HepG2 (cell line): ENCODE results near the gene TTBK1. TPM values are rescaled to one million over a fixed set of nuclear protein-coding genes. Genes with fewer than 3 reads are reported as not detected.

Experiments
- ADNP ChIP-seq: sonication (generic); formaldehyde crosslinking; IDR thresholded peaks from 2 replicates; pipeline ENCODE4 v1.4.0; 2020; ENCODE audit warnings: missing genetic modification reagents
- CC2D1A ChIP-seq: sonication (generic); formaldehyde crosslinking; IDR thresholded peaks from 2 replicates; pipeline ENCODE4 v1.8.1; 2023; ENCODE audit warnings: mild to moderate bottlenecking, missing genetic modification reagents
- ELF3 ChIP-seq: IDR thresholded peaks from 2 replicates; pipeline ENCODE4 v1.6.1; 2016; ENCODE audit warnings: missing genetic modification reagents, missing compliant biosample characterization
- ETV5 ChIP-seq: IDR thresholded peaks from 2 replicates; pipeline ENCODE4 v1.6.1; 2018; ENCODE audit warnings: missing biosample characterization, missing genetic modification reagents, inconsistent platforms, borderline replicate concordance
- EZH2 ChIP-seq: conservative IDR thresholded peaks from 2 replicates; pipeline ENCODE4 v1.6.1; 2012; ENCODE audit warnings: mild to moderate bottlenecking, low read depth, low read length, moderate library complexity
- FOXK2 ChIP-seq: fragments of 450-650 bp; IDR thresholded peaks from 2 replicates; pipeline ENCODE4 v1.6.1; 2016
- HMGA1 ChIP-seq: sonication (generic); formaldehyde crosslinking; conservative IDR thresholded peaks from 2 replicates; pipeline ENCODE4 v1.4.0; 2020; ENCODE audit warnings: missing genetic modification reagents
- KDM5B ChIP-seq: sonication (generic); formaldehyde crosslinking; IDR thresholded peaks from 2 replicates; pipeline ENCODE4 v1.4.0; 2020; ENCODE audit warnings: missing genetic modification reagents, mild to moderate bottlenecking, borderline replicate concordance
- ZNF232 ChIP-seq: sonication (generic); formaldehyde crosslinking; IDR thresholded peaks from 2 replicates; pipeline ENCODE4 v1.4.0; 2020; ENCODE audit warnings: missing genetic modification reagents, borderline replicate concordance
- ZNF3 ChIP-seq: IDR thresholded peaks from 2 replicates; pipeline ENCODE4 v1.7.0; 2017; ENCODE audit warnings: inconsistent platforms
- ZNF460 ChIP-seq: sonication (generic); formaldehyde crosslinking; IDR thresholded peaks from 2 replicates; pipeline ENCODE4 v1.5.1; 2020; ENCODE audit warnings: missing genetic modification reagents, mild to moderate bottlenecking, borderline replicate concordance
- ZNF549 ChIP-seq: sonication (generic); formaldehyde crosslinking; IDR thresholded peaks from 2 replicates; pipeline ENCODE4 v1.5.0; 2020; ENCODE audit warnings: missing genetic modification reagents
- ZNF816 ChIP-seq: sonication (generic); formaldehyde crosslinking; IDR thresholded peaks from 2 replicates; pipeline ENCODE4 v1.8.0; 2022; ENCODE audit warnings: missing genetic modification reagents, mild to moderate bottlenecking, borderline replicate concordance
- ZNF891 ChIP-seq: sonication (generic); formaldehyde crosslinking; IDR thresholded peaks from 2 replicates; pipeline ENCODE4 v1.5.0; 2020; ENCODE audit warnings: mild to moderate bottlenecking, missing genetic modification reagents
- polyA plus RNA-seq, 8 experiments: library from polyadenylated mRNA; depleted of rRNA in 3 of 8; stranded (reverse) in 7 of 8; unstranded in 1 of 8; fragments of >200 nt; fragmentation: Illumina TruSeq in 4 of 8; extraction: Trizol in 4 of 8; gene quantifications; 2 replicates each; pipeline versions ENCODE4 v1.2.1 to v1.2.3, GENCODE V29; 2011 to 2016; ENCODE audit warnings: low read depth in 4 of 8, missing spikeins in 1 of 8, mixed read lengths in 1 of 8; ENCODE audit not compliant: insufficient read depth in 1 of 8
- total RNA-seq, 5 experiments: library from RNA; depleted of rRNA; stranded (reverse); fragments of >200 nt; fragmentation: Illumina TruSeq; extraction: Trizol; gene quantifications; 2 replicates each; pipeline ENCODE4 v1.2.3, GENCODE V29; 2016; ENCODE audit warnings: low read depth in 1 of 5
- TF ChIP-seq, protein P1 (sequence below): sonication (generic); formaldehyde crosslinking; IDR thresholded peaks from 2 replicates; pipeline ENCODE4 v1.4.0; 2020; ENCODE audit warnings: missing genetic modification reagents, borderline replicate concordance
- TF ChIP-seq, protein P2 (sequence below): sonication (generic); formaldehyde crosslinking; IDR thresholded peaks from 2 replicates; pipeline ENCODE4 v1.5.0; 2020; ENCODE audit warnings: missing genetic modification reagents, mild to moderate bottlenecking, borderline replicate concordance
- TF ChIP-seq, protein P3 (sequence below): sonication (generic); formaldehyde crosslinking; IDR thresholded peaks from 2 replicates; pipeline ENCODE4 v1.9.0; 2022; ENCODE audit warnings: missing genetic modification reagents, mild to moderate bottlenecking, borderline replicate concordance

Gene TTBK1
- total and polyA plus RNA-seq, 2 of the 13 experiments (the other 11 are each of a cell fraction or from before 2014, with no cell fraction given), result 0.24 to 0.33 TPM

DNA sequence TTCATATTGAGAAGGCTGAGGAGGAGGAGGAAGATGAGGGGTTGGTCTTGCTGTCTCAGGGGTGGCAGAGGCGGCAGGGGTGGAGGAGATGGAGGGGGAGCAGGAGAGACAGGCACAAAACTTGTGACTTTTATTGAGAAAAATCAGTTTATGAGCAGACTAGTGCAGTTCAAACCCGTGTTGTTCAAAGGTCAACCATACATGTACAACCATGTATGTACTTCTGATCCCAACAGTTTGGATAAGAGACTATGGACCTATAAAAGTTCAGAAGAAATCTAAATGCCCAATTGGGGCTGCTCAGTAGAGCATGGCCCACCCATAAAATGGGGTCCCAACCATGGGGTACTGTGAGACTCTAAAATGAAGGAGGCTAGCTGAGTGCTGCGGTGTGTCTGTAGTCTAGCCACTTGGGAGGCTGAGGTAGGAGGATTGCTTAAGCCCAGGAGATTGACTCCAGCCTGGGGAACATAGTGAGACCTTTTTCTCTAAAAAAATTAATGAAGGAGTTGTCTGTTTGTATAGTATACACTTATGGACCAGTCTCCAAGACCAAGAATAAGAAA is 47.1 kb downstream of the TTBK1 start (continued):
- TF ChIP-seq CC2D1A (CRISPR knock-in tag) (peak; percentile 4; the same call in 1 of the 2 replicates), KDM5B (CRISPR knock-in tag) (peak; percentile 42; the same call in 1 of the 2 replicates), ZNF232 (CRISPR knock-in tag) (no peak), ETV5 (CRISPR knock-in tag) (no peak), ZNF460 (no peak), ELF3 (CRISPR knock-in tag) (no peak), FOXK2 (no peak), ZNF891 (CRISPR knock-in tag) (no peak), EZH2 (no peak), HMGA1 (CRISPR knock-in tag) (no peak), ZNF816 (CRISPR knock-in tag) (no peak), ADNP (CRISPR knock-in tag) (peak; percentile 38; the same call in 1 of the 2 replicates), ZNF3 (peak; percentile 28; the same call in 1 of the 2 replicates), ZNF549 (no peak)
- TF ChIP-seq, protein P1, sequence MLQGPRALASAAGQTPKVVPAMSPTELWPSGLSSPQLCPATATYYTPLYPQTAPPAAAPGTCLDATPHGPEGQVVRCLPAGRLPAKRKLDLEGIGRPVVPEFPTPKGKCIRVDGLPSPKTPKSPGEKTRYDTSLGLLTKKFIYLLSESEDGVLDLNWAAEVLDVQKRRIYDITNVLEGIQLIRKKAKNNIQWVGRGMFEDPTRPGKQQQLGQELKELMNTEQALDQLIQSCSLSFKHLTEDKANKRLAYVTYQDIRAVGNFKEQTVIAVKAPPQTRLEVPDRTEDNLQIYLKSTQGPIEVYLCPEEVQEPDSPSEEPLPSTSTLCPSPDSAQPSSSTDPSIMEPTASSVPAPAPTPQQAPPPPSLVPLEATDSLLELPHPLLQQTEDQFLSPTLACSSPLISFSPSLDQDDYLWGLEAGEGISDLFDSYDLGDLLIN (CRISPR knock-in tag), result no peak
- TF ChIP-seq, protein P2, sequence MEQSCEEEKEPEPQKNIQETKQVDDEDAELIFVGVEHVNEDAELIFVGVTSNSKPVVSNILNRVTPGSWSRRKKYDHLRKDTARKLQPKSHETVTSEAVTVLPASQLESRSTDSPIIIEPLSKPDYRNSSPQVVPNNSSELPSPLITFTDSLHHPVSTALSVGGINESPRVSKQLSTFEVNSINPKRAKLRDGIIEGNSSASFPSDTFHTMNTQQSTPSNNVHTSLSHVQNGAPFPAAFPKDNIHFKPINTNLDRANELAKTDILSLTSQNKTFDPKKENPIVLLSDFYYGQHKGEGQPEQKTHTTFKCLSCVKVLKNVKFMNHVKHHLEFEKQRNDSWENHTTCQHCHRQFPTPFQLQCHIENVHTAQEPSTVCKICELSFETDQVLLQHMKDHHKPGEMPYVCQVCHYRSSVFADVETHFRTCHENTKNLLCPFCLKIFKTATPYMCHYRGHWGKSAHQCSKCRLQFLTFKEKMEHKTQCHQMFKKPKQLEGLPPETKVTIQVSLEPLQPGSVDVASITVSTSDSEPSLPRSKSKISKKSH (CRISPR knock-in tag), result no peak
- TF ChIP-seq, protein P3, sequence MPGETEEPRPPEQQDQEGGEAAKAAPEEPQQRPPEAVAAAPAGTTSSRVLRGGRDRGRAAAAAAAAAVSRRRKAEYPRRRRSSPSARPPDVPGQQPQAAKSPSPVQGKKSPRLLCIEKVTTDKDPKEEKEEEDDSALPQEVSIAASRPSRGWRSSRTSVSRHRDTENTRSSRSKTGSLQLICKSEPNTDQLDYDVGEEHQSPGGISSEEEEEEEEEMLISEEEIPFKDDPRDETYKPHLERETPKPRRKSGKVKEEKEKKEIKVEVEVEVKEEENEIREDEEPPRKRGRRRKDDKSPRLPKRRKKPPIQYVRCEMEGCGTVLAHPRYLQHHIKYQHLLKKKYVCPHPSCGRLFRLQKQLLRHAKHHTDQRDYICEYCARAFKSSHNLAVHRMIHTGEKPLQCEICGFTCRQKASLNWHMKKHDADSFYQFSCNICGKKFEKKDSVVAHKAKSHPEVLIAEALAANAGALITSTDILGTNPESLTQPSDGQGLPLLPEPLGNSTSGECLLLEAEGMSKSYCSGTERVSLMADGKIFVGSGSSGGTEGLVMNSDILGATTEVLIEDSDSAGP, result 0 out of 2 replicates have a peak, but pooled peaks have one; percentile 5
